GM12875 (cell line): ENCODE measurements around the gene WDFY1.

Experiments
- H3K4me3 ChIP-seq: one replicate; pipeline ENCODE4 v1.5.1; 2011; ENCODE audit warnings: low read depth, low read length, control low read depth
- TF ChIP-seq, protein P1 (sequence below): IDR thresholded peaks from 2 replicates; pipeline ENCODE4 v1.5.1; 2011; ENCODE audit warnings: low read depth, mild to moderate bottlenecking, control low read depth, inconsistent platforms, low read length, moderate library complexity, borderline replicate concordance; ENCODE audit not compliant: insufficient read depth

WDFY1 gene

DNA sequence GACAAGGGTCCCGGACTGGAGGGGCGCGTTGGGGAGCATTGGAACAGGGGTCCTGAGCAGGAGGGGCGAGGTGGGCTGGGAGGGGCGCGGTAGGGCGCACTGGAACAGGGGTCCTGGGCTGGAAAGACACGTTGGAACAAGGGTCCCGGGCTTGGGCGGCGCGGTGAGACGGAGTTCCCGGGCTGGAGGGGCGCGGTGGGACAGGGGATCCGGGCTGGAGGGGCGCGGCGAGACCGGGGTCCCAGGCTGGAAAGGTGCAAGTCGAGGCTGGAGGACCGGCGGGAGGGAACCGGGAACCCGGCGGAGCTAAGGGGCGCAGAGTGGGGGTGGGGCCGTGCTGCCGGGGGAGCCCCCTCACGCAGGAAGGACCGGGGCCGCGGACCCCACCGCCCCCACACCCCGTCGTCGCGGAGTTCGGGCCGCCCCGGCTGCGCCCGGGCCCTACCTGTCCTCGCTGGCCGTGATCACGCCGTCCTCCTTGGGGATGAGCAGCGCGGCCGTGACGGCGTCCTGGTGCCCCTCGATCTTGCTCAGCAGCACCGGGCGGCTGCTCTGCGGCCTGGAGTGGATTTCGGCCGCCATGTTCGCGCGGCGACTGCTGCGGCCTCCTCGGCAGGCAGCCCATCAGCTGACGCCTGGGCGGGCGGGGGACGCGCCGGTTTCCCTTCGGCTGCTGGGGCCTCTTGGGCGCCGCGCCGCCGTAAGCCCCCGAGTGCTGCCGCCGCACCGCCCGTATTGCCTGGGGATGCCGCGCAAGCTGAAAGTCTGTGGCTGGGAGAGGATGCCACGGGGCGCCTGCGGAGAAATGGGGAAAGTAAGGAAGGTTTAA is at the start of gene WDFY1:
WDFY1 (minus strand) TSS at position 633 of the 829 bp plus-strand sequence; CDS start at position 582, 51 bp downstream.
- TF ChIP-seq, protein P1, sequence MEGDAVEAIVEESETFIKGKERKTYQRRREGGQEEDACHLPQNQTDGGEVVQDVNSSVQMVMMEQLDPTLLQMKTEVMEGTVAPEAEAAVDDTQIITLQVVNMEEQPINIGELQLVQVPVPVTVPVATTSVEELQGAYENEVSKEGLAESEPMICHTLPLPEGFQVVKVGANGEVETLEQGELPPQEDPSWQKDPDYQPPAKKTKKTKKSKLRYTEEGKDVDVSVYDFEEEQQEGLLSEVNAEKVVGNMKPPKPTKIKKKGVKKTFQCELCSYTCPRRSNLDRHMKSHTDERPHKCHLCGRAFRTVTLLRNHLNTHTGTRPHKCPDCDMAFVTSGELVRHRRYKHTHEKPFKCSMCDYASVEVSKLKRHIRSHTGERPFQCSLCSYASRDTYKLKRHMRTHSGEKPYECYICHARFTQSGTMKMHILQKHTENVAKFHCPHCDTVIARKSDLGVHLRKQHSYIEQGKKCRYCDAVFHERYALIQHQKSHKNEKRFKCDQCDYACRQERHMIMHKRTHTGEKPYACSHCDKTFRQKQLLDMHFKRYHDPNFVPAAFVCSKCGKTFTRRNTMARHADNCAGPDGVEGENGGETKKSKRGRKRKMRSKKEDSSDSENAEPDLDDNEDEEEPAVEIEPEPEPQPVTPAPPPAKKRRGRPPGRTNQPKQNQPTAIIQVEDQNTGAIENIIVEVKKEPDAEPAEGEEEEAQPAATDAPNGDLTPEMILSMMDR = no peak
- H3K4me3 ChIP-seq = peak within 1 kb of the TSS; percentile 82

DNA sequence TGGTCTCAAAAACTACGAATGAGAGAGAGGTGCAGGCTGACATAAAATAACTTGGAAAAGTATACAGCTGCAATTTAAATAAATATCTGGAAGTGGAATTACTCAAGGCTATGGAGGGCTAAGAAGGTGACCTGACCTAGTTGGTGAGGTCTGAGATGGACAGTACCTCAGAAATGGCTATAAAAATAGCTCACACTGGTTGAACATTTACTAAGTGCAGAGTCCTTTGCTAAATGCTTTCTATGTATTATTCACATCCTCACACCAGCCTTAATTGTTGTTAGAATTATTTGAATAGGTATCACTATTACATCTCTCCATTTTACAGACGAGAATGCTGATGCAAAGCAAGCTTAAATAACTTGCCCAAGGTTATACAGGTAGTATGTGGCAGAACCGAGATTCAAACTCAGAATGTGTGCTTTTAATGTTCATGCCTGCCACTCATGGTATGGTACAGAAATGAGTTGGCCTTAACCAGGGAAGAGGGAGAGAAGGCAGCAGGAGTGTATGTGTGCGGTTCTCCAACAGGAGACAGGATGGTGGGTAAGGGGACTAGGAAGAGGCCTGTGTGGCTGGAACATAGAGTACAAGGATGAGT is 49.5 kb upstream of the WDFY1 start:
- TF ChIP-seq, protein P1 = no peak

GRCh38 chr2:223993634-223994232 is 48.6 kb upstream of the WDFY1 start:
- TF ChIP-seq, protein P1 = peak; percentile 78
- H3K4me3 ChIP-seq = no peak overlapping the region

More for the DNA sequence above, 49.5 kb upstream of the WDFY1 start:
- no peak overlapping the region for H3K4me3 ChIP-seq

DNA sequence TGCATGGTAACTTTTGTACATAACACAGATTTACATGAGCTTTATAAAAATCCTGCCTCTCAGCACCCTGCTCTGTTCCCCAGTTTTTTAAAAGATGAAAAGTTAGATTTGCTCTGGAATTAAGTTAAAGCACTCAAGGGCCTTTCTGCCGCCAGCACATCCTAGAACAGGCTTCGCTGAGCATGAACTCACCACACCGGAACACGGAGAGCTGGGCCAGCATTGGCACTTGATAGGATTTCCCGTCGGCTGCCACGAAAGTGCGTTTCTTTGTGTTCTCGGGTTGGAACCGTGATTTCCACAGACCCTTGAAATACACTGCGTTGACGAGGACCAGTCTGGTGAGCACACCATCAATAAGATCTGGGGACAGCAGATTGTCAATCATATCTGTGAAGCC is 46.5 kb upstream of the WDFY1 start:
- TF ChIP-seq, protein P1 = no peak
- no peak overlapping the region for H3K4me3 ChIP-seq

DNA sequence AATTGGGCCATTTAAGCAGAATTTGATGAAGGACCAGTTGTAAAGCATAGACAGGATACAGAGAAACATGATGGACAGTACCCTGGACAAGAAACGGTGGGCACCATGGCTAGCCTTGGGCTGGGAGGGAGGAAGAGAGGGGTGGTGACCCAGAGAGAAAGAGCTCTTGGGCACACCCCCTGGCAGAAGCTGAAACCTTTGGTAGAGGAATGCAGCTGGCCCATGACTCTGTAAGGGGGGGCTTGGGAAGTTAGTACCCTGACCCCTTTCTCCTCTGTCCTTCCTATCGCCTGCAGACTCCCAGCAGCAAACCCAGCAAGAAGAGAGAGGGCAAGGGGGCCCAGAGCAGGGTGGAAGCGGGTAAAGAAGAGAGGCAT is 44.7 kb upstream of the WDFY1 start:
- no peak overlapping the region for H3K4me3 ChIP-seq
- TF ChIP-seq, protein P1 = no peak

- TF ChIP-seq, protein P1 = no peak
- no peak overlapping the region for H3K4me3 ChIP-seq
Observed at GRCh38 chr2:223989206-223989855, 44.2 kb upstream of the WDFY1 start.
